H1 (cell line): Measurements from ENCODE around the gene CACNA1C. TPM values are rescaled to one million over a fixed set of nuclear protein-coding genes. Genes with fewer than 3 reads are reported as not detected.

Source experiments
- CTCF ChIA-PET: fragments of 300-600 bp; sonication (Branson Sonifier 250); formaldehyde crosslinking; loops from one replicate; lab custom pipeline; 2021; ENCODE audit not compliant: partially characterized antibody; lab: Charles Lee
- POLR2A ChIA-PET: fragments of 300-600 bp; sonication (Branson Sonifier 250); formaldehyde crosslinking; loops from one replicate; lab custom pipeline; 2021; ENCODE audit warnings: inconsistent platforms; ENCODE audit not compliant: partially characterized antibody; lab: Charles Lee
- DNase-seq, 2 experiments: peaks; one replicate each; pipeline versions ENCODE4 v3.0.0 to v3.0.0-alpha.2; 2010 to 2022; ENCODE audit warnings: low spot score in 2 of 2, low read depth in 1 of 2, mixed read lengths in 1 of 2
- FAIRE-seq: peaks from 2 replicates; lab custom pipeline; 2011; peaks lifted over from hg19 to GRCh38; lab: Jason Lieb, UNC
- H2AFZ ChIP-seq: 2 replicates; pipeline ENCODE4 v1.8.1; 2012; ENCODE audit warnings: low read length, inconsistent platforms
- H2AK5ac ChIP-seq: 2 replicates; pipeline ENCODE4 v1.6.1; 2013; ENCODE audit warnings: low read depth, low read length
- H2BK120ac ChIP-seq: replicated peaks from 2 replicates; pipeline ENCODE3; 2013; ENCODE audit warnings: low read depth, low read length, inconsistent platforms
- H2BK12ac ChIP-seq: 2 replicates; pipeline ENCODE4 v1.6.1; 2013; ENCODE audit warnings: low read depth, low read length
- H2BK15ac ChIP-seq: 2 replicates; pipeline ENCODE4 v1.6.1; 2013; ENCODE audit warnings: low read length
- H2BK20ac ChIP-seq: 2 replicates; pipeline ENCODE4 v1.6.1; 2013; ENCODE audit warnings: low read length
- H2BK5ac ChIP-seq: 2 replicates; pipeline ENCODE4 v1.6.1; 2013; ENCODE audit warnings: low read depth, low read length
- H3K14ac ChIP-seq: 2 replicates; pipeline ENCODE4 v1.6.1; 2013; ENCODE audit warnings: inconsistent platforms; ENCODE audit not compliant: insufficient read length
- H3K18ac ChIP-seq: 2 replicates; pipeline ENCODE4 v1.6.1; 2013; ENCODE audit warnings: low read length; ENCODE audit errors: extremely low read depth
- H3K23ac ChIP-seq: 2 replicates; pipeline ENCODE4 v1.6.1; 2013; ENCODE audit warnings: inconsistent platforms; ENCODE audit not compliant: insufficient read length
- H3K23me2 ChIP-seq: 2 replicates; pipeline ENCODE4 v1.6.1; 2013; ENCODE audit warnings: low read depth, low read length
- H3K27ac ChIP-seq: 2 replicates; pipeline ENCODE4 v1.6.1; 2011; ENCODE audit warnings: low read depth, low read length, inconsistent platforms
- H3K27me3 ChIP-seq, 4 experiments: replicated peaks in 1 of 4; 1 replicate in 1 of 4; 2 replicates in 3 of 4; pipeline versions ENCODE4 v1.6.1 to v1.8.1; 2011 to 2013; ENCODE audit warnings: low read length in 3 of 4, mild to moderate bottlenecking in 3 of 4, inconsistent platforms in 2 of 4, mixed read lengths in 2 of 4, moderate library complexity in 1 of 4; ENCODE audit not compliant: control insufficient read depth in 3 of 4, insufficient read depth in 3 of 4; ENCODE audit errors: extremely low read depth in 1 of 4
- H3K36me3 ChIP-seq, 4 experiments: 2 replicates each; pipeline versions ENCODE4 v1.6.1 to v1.8.1; 2011 to 2013; ENCODE audit warnings: mild to moderate bottlenecking in 4 of 4, low read length in 3 of 4, moderate library complexity in 2 of 4, control low read depth in 1 of 4, inconsistent platforms in 1 of 4; ENCODE audit not compliant: insufficient read depth in 4 of 4, control insufficient read depth in 2 of 4
- H3K4ac ChIP-seq: replicated peaks from 2 replicates; pipeline ENCODE3; 2013; ENCODE audit warnings: low read length, low read depth, mixed read lengths, inconsistent platforms; ENCODE audit not compliant: insufficient read length
- H3K4me1 ChIP-seq, 4 experiments: replicated peaks in 1 of 4; 1 replicate in 1 of 4; 2 replicates in 3 of 4; pipeline versions ENCODE4 v1.6.1 to v1.8.1; 2011 to 2013; ENCODE audit warnings: low read length in 3 of 4, inconsistent platforms in 2 of 4, mixed read lengths in 1 of 4; ENCODE audit not compliant: insufficient read depth in 4 of 4, control insufficient read depth in 3 of 4
- H3K4me2 ChIP-seq, 2 experiments: 2 replicates each; pipeline versions ENCODE4 v1.6.1 to v1.8.1; 2011 to 2013; ENCODE audit warnings: low read depth in 2 of 2, low read length in 2 of 2, control low read depth in 1 of 2, inconsistent platforms in 1 of 2, mild to moderate bottlenecking in 1 of 2; ENCODE audit not compliant: insufficient read depth in 1 of 2
- H3K4me3 ChIP-seq, 4 experiments: fragments of 200-600, 300-600 bp in 1 of 4; sonication (generic), shearing (Covaris generic), sonication (Bioruptor Twin) in 1 of 4; 2 replicates each; pipeline versions ENCODE4 v1.5.1 to v1.8.1; 2011 to 2016; ENCODE audit warnings: low read length in 4 of 4, low read depth in 3 of 4, control low read depth in 2 of 4, inconsistent platforms in 2 of 4, mild to moderate bottlenecking in 2 of 4, mixed read lengths in 1 of 4, moderate library complexity in 1 of 4; ENCODE audit not compliant: insufficient read depth in 2 of 4; ENCODE audit errors: extremely low read depth in 1 of 4
- H3K56ac ChIP-seq: replicated peaks from 2 replicates; pipeline ENCODE3; 2013; ENCODE audit warnings: low read depth, mild to moderate bottlenecking, mixed read lengths, low read length, inconsistent platforms; ENCODE audit not compliant: insufficient read length
- H3K79me1 ChIP-seq: 2 replicates; pipeline ENCODE4 v1.6.1; 2013; ENCODE audit warnings: low read depth, low read length, control low read depth
- H3K79me2 ChIP-seq, 2 experiments: 2 replicates each; pipeline versions ENCODE4 v1.6.1 to v1.8.1; 2012 to 2013; ENCODE audit warnings: low read length in 2 of 2, mild to moderate bottlenecking in 2 of 2, inconsistent platforms in 1 of 2; ENCODE audit not compliant: insufficient read depth in 2 of 2, control insufficient read depth in 1 of 2
- H3K9ac ChIP-seq, 4 experiments: replicated peaks in 1 of 4; 1 replicate in 1 of 4; 2 replicates in 3 of 4; pipeline versions ENCODE4 v1.6.1 to v1.8.1; 2011 to 2013; ENCODE audit warnings: low read depth in 3 of 4, low read length in 3 of 4, control low read depth in 2 of 4, mild to moderate bottlenecking in 2 of 4, moderate library complexity in 2 of 4, inconsistent platforms in 1 of 4; ENCODE audit errors: extremely low read depth in 1 of 4
- H3K9me3 ChIP-seq, 2 experiments: 2 replicates each; pipeline versions ENCODE4 v1.6.1 to v1.8.1; 2012 to 2013; ENCODE audit warnings: mild to moderate bottlenecking in 2 of 2, moderate library complexity in 2 of 2, control low read depth in 1 of 2, inconsistent platforms in 1 of 2, low read depth in 1 of 2, low read length in 1 of 2, mixed read lengths in 1 of 2; ENCODE audit not compliant: insufficient read depth in 2 of 2
- H4K20me1 ChIP-seq, 2 experiments: replicated peaks in 1 of 2; 2 replicates each; pipeline versions ENCODE3 to v1.8.1; 2011 to 2013; ENCODE audit warnings: inconsistent platforms in 2 of 2, low read length in 2 of 2, mild to moderate bottlenecking in 1 of 2; ENCODE audit not compliant: insufficient read depth in 2 of 2, control insufficient read depth in 1 of 2
- H4K5ac ChIP-seq: 2 replicates; pipeline ENCODE4 v1.6.1; 2013; ENCODE audit warnings: low read length, low read depth, mixed read lengths, inconsistent platforms; ENCODE audit not compliant: insufficient read length
- H4K8ac ChIP-seq: 2 replicates; pipeline ENCODE4 v1.8.0; 2013; ENCODE audit warnings: mild to moderate bottlenecking, moderate library complexity, low read length, inconsistent platforms; ENCODE audit not compliant: insufficient read depth; ENCODE audit errors: extremely low read depth
- H4K91ac ChIP-seq: replicated peaks from 2 replicates; pipeline ENCODE3; 2013; ENCODE audit warnings: low read length, mixed read lengths, inconsistent platforms; ENCODE audit not compliant: insufficient read length
- EP300 ChIP-seq, 2 experiments: IDR thresholded peaks; 1 replicate in 1 of 2; 2 replicates in 1 of 2; pipeline ENCODE4 v1.6.1; 2011 to 2012; ENCODE audit warnings: low read depth in 2 of 2, low read length in 2 of 2, mild to moderate bottlenecking in 2 of 2, borderline replicate concordance in 1 of 2, inconsistent platforms in 1 of 2, moderate library complexity in 1 of 2
- POLR2AphosphoS5 ChIP-seq: IDR thresholded peaks from 2 replicates; pipeline ENCODE4 v1.6.1; 2011; ENCODE audit warnings: low read depth, low read length
- RBBP5 ChIP-seq: IDR thresholded peaks from 2 replicates; pipeline ENCODE4 v1.7.1; 2012; ENCODE audit warnings: low read depth, mild to moderate bottlenecking, inconsistent platforms, low read length, moderate library complexity, borderline replicate concordance
- SP1 ChIP-seq: IDR thresholded peaks from 2 replicates; pipeline ENCODE4 v1.6.1; 2011; ENCODE audit warnings: low read depth, low read length
- WGBS, 2 experiments: shearing (Covaris generic) in 1 of 2; methylation state at CpG; one replicate each; pipeline versions ENCODE4 v1.1.6 to v1.1.7; 2013 to 2015; ENCODE audit warnings: low lambda C conversion rate in 2 of 2, mixed read lengths in 2 of 2, inconsistent platforms in 1 of 2, low coverage in 1 of 2, missing lambda C conversion rate in 1 of 2; ENCODE audit not compliant: insufficient replicate concordance in 2 of 2, insufficient coverage in 1 of 2, insufficient read length in 1 of 2; ENCODE audit errors: extremely low coverage in 1 of 2, missing lambda C conversion rate in 1 of 2; 5-methylcytosine and 5-hydroxymethylcytosine counted together
- polyA plus RNA-seq, 7 experiments: library from polyadenylated mRNA; depleted of rRNA in 3 of 7; stranded (reverse) in 5 of 7; unstranded in 2 of 7; fragments of >200 nt in 5 of 7; fragments of 200-250 nt in 2 of 7; gene quantifications; 1 replicate in 5 of 7; 2 replicates in 1 of 7; 4 replicates in 1 of 7; pipeline versions ENCODE4 v1.2.1 to v1.2.3, GENCODE V29; 2011 to 2013; ENCODE audit warnings: missing spikeins in 2 of 7, mixed read lengths in 2 of 7
- total RNA-seq: library from RNA; stranded (reverse); fragmentation: NEBNext Ultra II Directional; extraction: Animal tissue kit (Norgen Biotek cat#: 25700); gene quantifications from 2 replicates; pipeline ENCODE4 v1.2.1, GENCODE V29; 2021

The CACNA1C gene
- total and polyA plus RNA-seq, 2 of the 8 experiments (the other 6 are each of a cell fraction or from before 2014, with no cell fraction given): 1.3 TPM

DNA sequence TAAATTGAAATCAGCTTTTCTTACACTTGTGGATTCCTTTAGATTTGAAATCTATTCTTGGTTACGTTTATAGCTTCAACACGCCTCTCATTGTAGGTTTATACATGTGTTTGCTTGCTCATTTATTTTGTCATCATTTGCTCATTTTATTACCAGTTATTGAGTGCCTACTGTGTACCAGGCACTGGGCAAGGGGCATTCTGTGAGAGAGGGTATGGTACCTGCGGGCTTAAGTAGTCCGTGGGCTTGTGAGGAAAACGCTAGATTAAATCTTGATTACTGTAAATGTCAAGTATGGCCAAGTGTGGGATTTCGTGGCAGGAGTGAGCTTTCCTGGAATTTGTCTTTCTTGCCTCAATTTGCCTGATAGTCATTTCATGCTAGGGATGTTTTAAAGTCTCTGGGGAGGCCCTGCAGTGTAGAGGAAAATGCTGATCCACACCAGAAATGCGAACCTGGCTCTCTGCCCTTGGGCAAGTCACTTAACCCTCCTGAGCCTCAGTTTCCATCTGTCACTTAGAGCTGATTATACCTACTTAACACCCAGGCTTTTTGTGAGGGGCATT lies 92.7 kb downstream of the CACNA1C start:
- peaks cover 0 to 4% (median 0%) of the 10 kb centered on the region in 4 experiments; a peak in 1 of 7 replicates for H3K4me1 ChIP-seq
- no peaks in the 10 kb centered on the region for H3K36me3 ChIP-seq
- H3K9ac ChIP-seq: peak overlapping the region in 1 of 4 experiments; percentile 12; a peak in 1 of 7 replicates
- H4K5ac ChIP-seq: no peak overlapping the region
- no peak for FAIRE-seq
- no peaks in the 10 kb centered on the region for H3K27me3 ChIP-seq
- H3K4me2 ChIP-seq: no peak overlapping the region
- H3K4me3 ChIP-seq: no peak overlapping the region
- POLR2A ChIA-PET: interaction anchor here (1.2 kb wide), 1 partner anchor 9 kb away, joined by 5 read pairs; no protein-coding TSS in a partner anchor
- no peak overlapping the region for H3K4ac ChIP-seq
- CTCF ChIA-PET: interaction anchor here (0.9 kb wide), 1 partner anchor 8 kb away, joined by 3 read pairs; no protein-coding TSS in a partner anchor
- H3K79me2 ChIP-seq: no peaks in the 10 kb centered on the region
- H2BK15ac ChIP-seq: no peak overlapping the region
- H3K23ac ChIP-seq: no peak overlapping the region
- no peak overlapping the region for H3K14ac ChIP-seq
- no peak overlapping the region for H2AFZ ChIP-seq
- no peak overlapping the region for H2BK5ac ChIP-seq
- no peak overlapping the region for H4K8ac ChIP-seq
- H3K56ac ChIP-seq: no peak overlapping the region
- no peak overlapping the region for H2BK20ac ChIP-seq
- H3K9me3 ChIP-seq: no peaks in the 10 kb centered on the region
- no peak overlapping the region for H2AK5ac ChIP-seq
- no peaks in the 10 kb centered on the region for H4K20me1 ChIP-seq
- no peak overlapping the region for H2BK12ac ChIP-seq
- no peak overlapping the region for H4K91ac ChIP-seq
- H2BK120ac ChIP-seq: no peak overlapping the region
- no peaks in the 10 kb centered on the region for H3K79me1 ChIP-seq
- 84% methylated on average over 7 of the region's 7 CpGs; no CpG with 5 or more reads in 1 of the 2 experiments for WGBS, 2 experiments
- no peak overlapping the region for H3K18ac ChIP-seq
- no peaks in the 10 kb centered on the region for H3K23me2 ChIP-seq
- no peak for TF ChIP-seq EP300 (IDR thresholded peaks at IDR 0.05; ENCODE audit: borderline replicate concordance in 1 of 2, low read depth in 2 of 2, low read length in 2 of 2)
- no peak for TF ChIP-seq RBBP5
- TF ChIP-seq POLR2AphosphoS5: no peak
- TF ChIP-seq SP1: no peak
- H3K27ac ChIP-seq: no peak overlapping the region
- DNase-seq: no peak
